HG03066 (cell line): Measurements from ENCODE around the gene NEDD4L.
"Not testable (repeated sequence)": the region's sequence is repeated elsewhere in the genome, so short reads cannot be mapped to it uniquely, and the experiment has no call there.

Source experiments
- ATAC-seq: cut with Tn5 transposase; IDR thresholded peaks from one replicate; pipeline ENCODE4 v1.9.1; 2021; ENCODE audit warnings: low read depth; ENCODE audit not compliant: unreplicated experiment

Gene NEDD4L

GRCh38 chr18:58431215-58431614 is 387.2 kb downstream of the NEDD4L start:
- no peak for ATAC-seq

GRCh38 chr18:58432050-58432727 is 388.2 kb downstream of the NEDD4L start:
- ATAC-seq: no peak

GRCh38 chr18:58435221-58436005 is 391.4 kb downstream of the NEDD4L start:
- not testable (repeated sequence) for ATAC-seq

GRCh38 chr18:58438161-58438957 is 394.3 kb downstream of the NEDD4L start:
- ATAC-seq: no peak

- no peak for ATAC-seq
These were observed 394.9 kb downstream of the NEDD4L start for GRCh38 chr18:58438958-58439300.

- ATAC-seq: no peak
These were observed 399.6 kb downstream of the NEDD4L start for GRCh38 chr18:58443671-58444070.

GRCh38 chr18:58446391-58447060 is 402.5 kb downstream of the NEDD4L start:
- ATAC-seq: no peak

- no peak for ATAC-seq
These were observed 403.5 kb downstream of the NEDD4L start for GRCh38 chr18:58447402-58448095.

GRCh38 chr18:58449464-58449863 is 405.4 kb downstream of the NEDD4L start:
- no peak for ATAC-seq
